ENCODE measurements around the gene STMP1.
"Not testable (repeated sequence)": the region's sequence is repeated elsewhere in the genome, so short reads cannot be mapped to it uniquely, and the experiment has no call there.

Gene STMP1
- 11.3 to 18.5 (median 14.3) reads per million in 3 donors for total RNA-seq

DNA sequence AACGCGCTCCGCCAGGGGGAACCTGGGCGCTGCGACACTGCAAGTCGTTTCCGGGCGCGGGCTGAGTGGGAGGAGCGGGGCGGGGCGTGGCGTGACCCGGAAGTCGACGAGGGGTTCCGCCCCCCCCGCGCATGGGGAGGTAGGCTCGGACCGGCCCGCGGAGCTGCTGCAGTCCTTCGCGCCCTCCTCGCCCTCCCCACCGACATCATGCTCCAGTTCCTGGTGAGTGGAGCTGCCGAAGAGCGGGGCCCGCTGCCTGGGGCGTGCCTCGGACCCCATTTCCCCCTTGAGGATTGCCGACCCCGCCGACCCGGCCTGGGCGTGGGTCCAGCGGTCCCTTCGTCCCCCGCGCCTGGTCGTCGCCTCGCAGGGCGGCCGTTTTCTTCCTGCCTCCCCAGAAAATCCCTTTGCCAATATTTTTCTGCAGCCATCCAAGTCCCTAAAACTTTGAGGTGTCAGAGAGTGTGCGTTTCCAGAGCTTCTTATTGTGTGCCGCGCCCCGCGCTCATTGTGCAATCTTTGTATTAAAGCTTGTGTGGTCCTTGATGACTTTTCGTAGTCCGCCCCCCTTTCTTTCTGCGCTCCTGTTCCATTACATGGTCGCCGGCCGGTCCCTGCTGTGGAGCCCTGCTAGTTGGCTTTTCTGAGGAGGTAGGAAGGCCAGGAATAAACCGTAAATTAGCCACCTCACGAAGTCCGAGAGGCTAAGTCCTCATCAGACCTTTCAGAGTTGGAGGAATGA lies at the start of gene STMP1:
Gene STMP1 (plus strand): TSS at position 142 of the 742 bp plus-strand sequence.
- peak; percentile 88 to 93 (median 90) for DNase-seq
- H3K27me3 ChIP-seq (replicated peaks; ENCODE audit: control insufficient read depth, insufficient read depth, low read length, poor library complexity, severe bottlenecking): no peaks in the 10 kb centered on the region
- peak within 1 kb of the TSS; percentile 64 for H3K27ac ChIP-seq (ENCODE audit: insufficient read depth, low read length, poor library complexity, severe bottlenecking)
- H3K4me1 ChIP-seq (ENCODE audit: control insufficient read depth, insufficient read depth, low read length, poor library complexity, severe bottlenecking): peaks cover 10% of the 10 kb centered on the region
- H3K4me3 ChIP-seq (ENCODE audit: insufficient read depth, low read depth, low read length, poor library complexity, severe bottlenecking): peak within 1 kb of the TSS; percentile 79
- H3K36me3 ChIP-seq (ENCODE audit: control insufficient read depth, insufficient read depth, low read length): no peaks in the 10 kb centered on the region
- no peaks in the 10 kb centered on the region for H3K9me3 ChIP-seq (ENCODE audit: control insufficient read depth, low read length)

- Histone ChIP-seq H3K36me3 (ENCODE audit: control insufficient read depth, insufficient read depth, low read length) (peaks cover 50% of the 10 kb centered on the region), H3K27ac (ENCODE audit: insufficient read depth, low read length, poor library complexity, severe bottlenecking) (no peak overlapping the region), H3K27me3 (replicated peaks; ENCODE audit: control insufficient read depth, insufficient read depth, low read length, poor library complexity, severe bottlenecking) (no peaks in the 10 kb centered on the region)
Observed at GRCh38 chr7:135616136-135616535, 46.2 kb upstream of the STMP1 start.

GRCh38 chr7:135617781-135618180 lies 44.5 kb upstream of the STMP1 start:
- peaks cover 51% of the 10 kb centered on the region for H3K36me3 ChIP-seq (ENCODE audit: control insufficient read depth, insufficient read depth, low read length)
- no peak overlapping the region for H3K4me3 ChIP-seq (ENCODE audit: insufficient read depth, low read depth, low read length, poor library complexity, severe bottlenecking)
- H3K27ac ChIP-seq (ENCODE audit: insufficient read depth, low read length, poor library complexity, severe bottlenecking): no peak overlapping the region
- no peak for DNase-seq
- no peaks in the 10 kb centered on the region for H3K4me1 ChIP-seq (ENCODE audit: control insufficient read depth, insufficient read depth, low read length, poor library complexity, severe bottlenecking)
- H3K27me3 ChIP-seq (replicated peaks; ENCODE audit: control insufficient read depth, insufficient read depth, low read length, poor library complexity, severe bottlenecking): no peaks in the 10 kb centered on the region
- H3K9me3 ChIP-seq (ENCODE audit: control insufficient read depth, low read length): no peaks in the 10 kb centered on the region

More at GRCh38 chr7:135616136-135616535, 46.2 kb upstream of the STMP1 start:
- no peaks in the 10 kb centered on the region for H3K9me3 ChIP-seq (ENCODE audit: control insufficient read depth, low read length)
- no peak overlapping the region for H3K4me3 ChIP-seq (ENCODE audit: insufficient read depth, low read depth, low read length, poor library complexity, severe bottlenecking)
- no peak for DNase-seq
- H3K4me1 ChIP-seq (ENCODE audit: control insufficient read depth, insufficient read depth, low read length, poor library complexity, severe bottlenecking): no peaks in the 10 kb centered on the region

- H3K4me3 ChIP-seq (ENCODE audit: insufficient read depth, low read depth, low read length, poor library complexity, severe bottlenecking): no peak overlapping the region
- DNase-seq: no peak
- H3K27ac ChIP-seq (ENCODE audit: insufficient read depth, low read length, poor library complexity, severe bottlenecking): no peak overlapping the region
- no peaks in the 10 kb centered on the region for H3K9me3 ChIP-seq (ENCODE audit: control insufficient read depth, low read length)
- no peaks in the 10 kb centered on the region for H3K4me1 ChIP-seq (ENCODE audit: control insufficient read depth, insufficient read depth, low read length, poor library complexity, severe bottlenecking)
- H3K36me3 ChIP-seq (ENCODE audit: control insufficient read depth, insufficient read depth, low read length): peaks cover 54% of the 10 kb centered on the region
- no peaks in the 10 kb centered on the region for H3K27me3 ChIP-seq (replicated peaks; ENCODE audit: control insufficient read depth, insufficient read depth, low read length, poor library complexity, severe bottlenecking)
Observed at GRCh38 chr7:135618510-135618909, 43.8 kb upstream of the STMP1 start.

- H3K9me3 ChIP-seq (ENCODE audit: control insufficient read depth, low read length): no peaks in the 10 kb centered on the region
- H3K27me3 ChIP-seq (replicated peaks; ENCODE audit: control insufficient read depth, insufficient read depth, low read length, poor library complexity, severe bottlenecking): no peaks in the 10 kb centered on the region
- no peaks in the 10 kb centered on the region for H3K4me1 ChIP-seq (ENCODE audit: control insufficient read depth, insufficient read depth, low read length, poor library complexity, severe bottlenecking)
- H3K4me3 ChIP-seq (ENCODE audit: insufficient read depth, low read depth, low read length, poor library complexity, severe bottlenecking): no peak overlapping the region
- DNase-seq: no peak
- H3K27ac ChIP-seq (ENCODE audit: insufficient read depth, low read length, poor library complexity, severe bottlenecking): no peak overlapping the region
- H3K36me3 ChIP-seq (ENCODE audit: control insufficient read depth, insufficient read depth, low read length): peaks cover 53% of the 10 kb centered on the region
Observed at GRCh38 chr7:135620447-135620846, 41.9 kb upstream of the STMP1 start.

DNA sequence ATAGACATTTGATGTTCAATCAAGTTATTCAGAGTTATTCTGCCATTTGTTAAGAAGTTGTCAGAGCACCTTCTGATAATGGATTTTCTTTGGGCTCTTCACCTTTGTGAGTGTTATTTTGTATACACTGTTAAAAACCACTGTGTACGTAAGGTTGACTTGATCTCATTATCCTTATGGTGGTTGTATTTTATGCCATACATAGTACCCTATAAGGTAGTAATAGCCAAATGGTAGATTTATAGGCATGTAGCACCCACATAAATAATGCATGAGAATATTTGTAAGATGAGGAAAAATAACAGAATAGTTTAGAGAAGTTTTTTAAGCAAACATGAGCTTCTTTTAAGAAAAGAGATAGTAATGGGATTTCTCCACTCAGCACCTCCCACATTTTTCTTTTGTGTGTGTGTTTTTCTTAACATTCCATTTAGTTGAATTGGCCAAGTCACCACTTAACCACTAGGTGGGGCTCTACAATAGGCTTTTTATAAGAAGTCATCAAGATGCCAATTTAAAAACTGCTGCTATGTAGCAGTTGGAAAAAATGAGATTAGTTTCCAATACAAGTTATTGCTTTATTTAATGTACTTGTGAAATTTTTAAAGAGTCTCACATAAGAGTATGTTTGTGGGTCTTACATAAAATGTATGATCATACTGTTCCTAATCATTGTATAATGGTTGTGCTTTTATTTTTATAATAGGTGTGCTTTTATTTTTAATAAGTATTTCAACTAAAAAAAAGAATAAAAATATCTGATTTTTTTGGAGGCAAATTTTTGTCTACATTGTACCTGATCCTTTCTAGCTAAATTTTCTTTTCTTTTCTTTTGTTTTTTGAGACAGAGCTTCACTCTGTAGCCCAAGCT lies 41.1 kb upstream of the STMP1 start:
- peak in 1 of 3 donors; percentile 6 for DNase-seq
- Histone ChIP-seq H3K4me3 (ENCODE audit: insufficient read depth, low read depth, low read length, poor library complexity, severe bottlenecking) (no peak overlapping the region), H3K27me3 (replicated peaks; ENCODE audit: control insufficient read depth, insufficient read depth, low read length, poor library complexity, severe bottlenecking) (no peaks in the 10 kb centered on the region), H3K9me3 (ENCODE audit: control insufficient read depth, low read length) (no peaks in the 10 kb centered on the region), H3K4me1 (ENCODE audit: control insufficient read depth, insufficient read depth, low read length, poor library complexity, severe bottlenecking) (no peaks in the 10 kb centered on the region), H3K36me3 (ENCODE audit: control insufficient read depth, insufficient read depth, low read length) (peaks cover 54% of the 10 kb centered on the region), H3K27ac (ENCODE audit: insufficient read depth, low read length, poor library complexity, severe bottlenecking) (no peak overlapping the region)

GRCh38 chr7:135634191-135634878 lies 28.0 kb upstream of the STMP1 start:
- Histone ChIP-seq H3K27ac (ENCODE audit: insufficient read depth, low read length, poor library complexity, severe bottlenecking) (no peak overlapping the region), H3K36me3 (ENCODE audit: control insufficient read depth, insufficient read depth, low read length) (peaks cover 55% of the 10 kb centered on the region), H3K4me1 (ENCODE audit: control insufficient read depth, insufficient read depth, low read length, poor library complexity, severe bottlenecking) (no peaks in the 10 kb centered on the region), H3K27me3 (replicated peaks; ENCODE audit: control insufficient read depth, insufficient read depth, low read length, poor library complexity, severe bottlenecking) (no peaks in the 10 kb centered on the region), H3K4me3 (ENCODE audit: insufficient read depth, low read depth, low read length, poor library complexity, severe bottlenecking) (no peak overlapping the region), H3K9me3 (ENCODE audit: control insufficient read depth, low read length) (no peaks in the 10 kb centered on the region)
- DNase-seq: no peak

DNA sequence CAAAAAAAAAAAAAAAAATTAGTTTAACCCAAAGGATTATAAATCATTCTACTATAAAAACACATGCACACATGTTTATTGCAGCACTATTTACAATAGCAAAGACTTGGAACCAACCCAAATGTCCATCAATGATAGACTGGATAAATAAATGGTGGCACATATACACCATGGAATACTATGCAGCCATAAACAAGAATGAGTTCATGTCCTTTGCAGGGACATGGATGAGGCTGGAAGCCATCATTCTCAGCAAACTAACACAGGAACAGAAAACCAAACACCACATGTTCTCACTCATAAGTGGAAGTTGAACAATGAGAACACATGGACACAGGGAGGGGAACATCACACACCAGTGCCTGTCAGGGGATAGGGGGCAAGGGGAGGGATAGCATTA lies 22.6 kb upstream of the STMP1 start:
- H3K9me3 ChIP-seq (ENCODE audit: control insufficient read depth, low read length); DNase-seq; H3K4me3 ChIP-seq (ENCODE audit: insufficient read depth, low read depth, low read length, poor library complexity, severe bottlenecking); H3K27me3 ChIP-seq (replicated peaks; ENCODE audit: control insufficient read depth, insufficient read depth, low read length, poor library complexity, severe bottlenecking); H3K4me1 ChIP-seq (ENCODE audit: control insufficient read depth, insufficient read depth, low read length, poor library complexity, severe bottlenecking); H3K27ac ChIP-seq (ENCODE audit: insufficient read depth, low read length, poor library complexity, severe bottlenecking): not testable (repeated sequence)
- peaks cover 62% of the 10 kb centered on the region for H3K36me3 ChIP-seq (ENCODE audit: control insufficient read depth, insufficient read depth, low read length)

GRCh38 chr7:135644154-135644553 lies 18.2 kb upstream of the STMP1 start:
- Histone ChIP-seq H3K4me1 (ENCODE audit: control insufficient read depth, insufficient read depth, low read length, poor library complexity, severe bottlenecking) (no peaks in the 10 kb centered on the region), H3K4me3 (ENCODE audit: insufficient read depth, low read depth, low read length, poor library complexity, severe bottlenecking) (no peak overlapping the region), H3K27ac (ENCODE audit: insufficient read depth, low read length, poor library complexity, severe bottlenecking) (no peak overlapping the region), H3K27me3 (replicated peaks; ENCODE audit: control insufficient read depth, insufficient read depth, low read length, poor library complexity, severe bottlenecking) (no peaks in the 10 kb centered on the region), H3K36me3 (ENCODE audit: control insufficient read depth, insufficient read depth, low read length) (peaks cover 51% of the 10 kb centered on the region), H3K9me3 (ENCODE audit: control insufficient read depth, low read length) (no peaks in the 10 kb centered on the region)
- DNase-seq: no peak
